Measurements from ENCODE around the gene CFAP90.

- TF ChIP-seq POLR2A (IDR thresholded peaks at IDR 0.05) (no peak), CTCF (IDR thresholded peaks at IDR 0.05) (no peak), EP300 (IDR thresholded peaks at IDR 0.05) (no peak)
Observed at GRCh38 chr5:7789567-7789966, 61.4 kb downstream of the CFAP90 start.

Measured in tibial nerve (tissue), 4 donors.